Activated naive CD8-positive, alpha-beta T cell treated with anti-CD3 and anti-CD28 coated beads, Interleukin-2, amount 50 U/mL, for 24 hours (primary cell): ENCODE measurements around the gene MAP2K6.

ENCODE experiments used
- ATAC-seq: fragments of 150-1000 bp; cut with Tn5 transposase; one replicate; pipeline ENCODE4 v1.10.0; 2021
- DNase-seq: peaks from one replicate; pipeline ENCODE4 v3.0.0; 2021
- H3K27ac Mint-ChIP-seq: one replicate; pipeline ENCODE4 v1.8.0; 2021; ENCODE audit warnings: mild to moderate bottlenecking, mixed read lengths
- H3K27me3 Mint-ChIP-seq: one replicate; pipeline ENCODE4 v1.8.0; 2021; ENCODE audit warnings: mixed read lengths
- H3K36me3 Mint-ChIP-seq: one replicate; pipeline ENCODE4 v1.8.0; 2021; ENCODE audit warnings: low read depth, mixed read lengths
- H3K4me1 Mint-ChIP-seq: one replicate; pipeline ENCODE4 v1.8.0; 2021; ENCODE audit warnings: mixed read lengths
- H3K4me3 Mint-ChIP-seq: one replicate; pipeline ENCODE4 v1.8.0; 2021; ENCODE audit warnings: mild to moderate bottlenecking, moderate library complexity, mixed read lengths
- H3K9me3 Mint-ChIP-seq: one replicate; pipeline ENCODE4 v1.8.0; 2021; ENCODE audit warnings: mixed read lengths

Gene MAP2K6

GRCh38 chr17:69574257-69575197 lies 160.0 kb downstream of the MAP2K6 start:
- peaks cover 9% of the 10 kb centered on the region for H3K4me1 Mint-ChIP-seq
- ATAC-seq (no peak), DNase-seq (no peak)
- H3K4me3 Mint-ChIP-seq = no peak overlapping the region
- H3K9me3 Mint-ChIP-seq = no peaks in the 10 kb centered on the region
- no peak overlapping the region for H3K27ac Mint-ChIP-seq
- H3K27me3 Mint-ChIP-seq = no peaks in the 10 kb centered on the region
- no peaks in the 10 kb centered on the region for H3K36me3 Mint-ChIP-seq

DNA sequence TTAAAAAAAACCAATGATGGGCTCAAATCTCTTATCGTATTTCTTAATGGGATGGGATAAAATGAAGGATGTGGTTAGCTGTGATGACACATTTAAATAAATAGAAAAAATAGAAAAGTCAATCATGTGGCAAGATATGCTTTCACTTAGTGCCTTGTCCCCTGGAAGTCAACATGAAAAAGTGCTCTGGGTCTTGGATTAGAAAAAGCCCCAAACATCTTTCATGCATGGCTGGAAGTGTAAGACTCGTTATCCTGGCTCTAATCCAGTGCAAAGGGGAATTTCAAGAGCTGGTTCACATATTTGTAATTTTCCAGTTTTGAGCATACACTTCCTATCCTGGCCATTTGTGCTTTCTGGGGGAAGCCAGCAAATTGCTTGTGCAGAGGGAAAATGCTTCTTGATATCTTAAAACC lies 160.9 kb downstream of the MAP2K6 start:
- H3K36me3 Mint-ChIP-seq = no peaks in the 10 kb centered on the region
- DNase-seq (no peak), ATAC-seq (no peak)
- peaks cover 3% of the 10 kb centered on the region for H3K27me3 Mint-ChIP-seq
- H3K4me3 Mint-ChIP-seq = no peak overlapping the region
- no peak overlapping the region for H3K27ac Mint-ChIP-seq
- no peaks in the 10 kb centered on the region for H3K9me3 Mint-ChIP-seq
- H3K4me1 Mint-ChIP-seq = peaks cover 12% of the 10 kb centered on the region

DNA sequence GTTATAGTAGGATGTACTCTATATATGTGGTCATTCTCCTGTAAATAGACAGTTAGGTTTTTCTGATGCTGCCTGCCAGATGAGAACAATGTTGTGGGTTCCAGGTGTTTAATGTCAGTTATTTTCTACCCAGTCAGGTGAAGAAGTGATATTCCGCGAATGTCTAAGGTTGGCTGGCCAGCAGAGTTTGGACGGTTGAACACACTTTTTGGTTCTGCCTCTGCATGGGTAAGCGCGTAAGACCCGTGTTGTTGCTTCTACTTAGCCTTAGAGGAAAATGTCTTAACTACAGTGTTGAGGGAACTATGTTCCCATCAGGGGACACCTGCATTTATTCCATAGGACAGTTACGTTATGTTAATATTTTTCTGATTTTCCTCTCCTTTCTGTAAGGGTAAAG lies 162.6 kb downstream of the MAP2K6 start:
- DNase-seq = no peak

GRCh38 chr17:69578385-69578936 lies 164.0 kb downstream of the MAP2K6 start:
- Mint-ChIP-seq H3K4me3 (no peak overlapping the region), H3K27me3 (peaks cover 10% of the 10 kb centered on the region), H3K4me1 (peaks cover 25% of the 10 kb centered on the region), H3K27ac (no peak overlapping the region), H3K36me3 (no peaks in the 10 kb centered on the region), H3K9me3 (no peaks in the 10 kb centered on the region)
- ATAC-seq = no peak
- no peak for DNase-seq

More for the DNA sequence above, 162.6 kb downstream of the MAP2K6 start:
- peaks cover 5% of the 10 kb centered on the region for H3K27me3 Mint-ChIP-seq
- peaks cover 21% of the 10 kb centered on the region for H3K4me1 Mint-ChIP-seq
- no peaks in the 10 kb centered on the region for H3K36me3 Mint-ChIP-seq
- no peak overlapping the region for H3K4me3 Mint-ChIP-seq
- no peaks in the 10 kb centered on the region for H3K9me3 Mint-ChIP-seq
- ATAC-seq = no peak
- no peak overlapping the region for H3K27ac Mint-ChIP-seq

GRCh38 chr17:69579961-69580677 lies 165.6 kb downstream of the MAP2K6 start:
- no peaks in the 10 kb centered on the region for H3K36me3 Mint-ChIP-seq
- H3K4me3 Mint-ChIP-seq = no peak overlapping the region
- peaks cover 10% of the 10 kb centered on the region for H3K27me3 Mint-ChIP-seq
- H3K27ac Mint-ChIP-seq = no peak overlapping the region
- ATAC-seq (no peak), DNase-seq (no peak)
- H3K9me3 Mint-ChIP-seq = no peaks in the 10 kb centered on the region
- H3K4me1 Mint-ChIP-seq = peaks cover 24% of the 10 kb centered on the region

- peak; percentile 40 for DNase-seq
- H3K4me1 Mint-ChIP-seq = peaks cover 17% of the 10 kb centered on the region
- peak overlapping the region; percentile 75 for H3K4me3 Mint-ChIP-seq
- peaks cover 10% of the 10 kb centered on the region for H3K27me3 Mint-ChIP-seq
- peak overlapping the region; percentile 58 for H3K27ac Mint-ChIP-seq
- ATAC-seq = peak; percentile 75
- no peaks in the 10 kb centered on the region for H3K9me3 Mint-ChIP-seq
- no peaks in the 10 kb centered on the region for H3K36me3 Mint-ChIP-seq
Observed at GRCh38 chr17:69581061-69581961, 166.8 kb downstream of the MAP2K6 start.

DNA sequence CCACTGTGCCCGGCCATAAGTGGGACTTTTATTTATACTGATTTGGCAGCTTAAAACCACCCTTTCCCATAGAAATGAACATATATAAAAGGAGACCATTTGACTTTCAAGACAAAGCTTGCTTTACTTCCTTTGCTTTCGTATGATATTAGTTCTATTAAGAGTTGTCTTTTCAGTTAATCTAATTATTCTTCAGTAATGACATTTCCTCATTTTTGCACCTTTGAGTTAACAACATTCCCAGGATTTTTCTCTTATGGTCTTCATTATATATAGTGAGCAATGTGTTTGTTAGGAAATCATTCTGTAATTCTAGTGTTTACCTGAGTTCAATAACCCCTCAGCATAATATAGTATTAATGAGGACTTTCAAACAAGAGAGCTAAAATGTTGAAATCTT lies 173.8 kb downstream of the MAP2K6 start:
- no peak overlapping the region for H3K4me3 Mint-ChIP-seq

DNA sequence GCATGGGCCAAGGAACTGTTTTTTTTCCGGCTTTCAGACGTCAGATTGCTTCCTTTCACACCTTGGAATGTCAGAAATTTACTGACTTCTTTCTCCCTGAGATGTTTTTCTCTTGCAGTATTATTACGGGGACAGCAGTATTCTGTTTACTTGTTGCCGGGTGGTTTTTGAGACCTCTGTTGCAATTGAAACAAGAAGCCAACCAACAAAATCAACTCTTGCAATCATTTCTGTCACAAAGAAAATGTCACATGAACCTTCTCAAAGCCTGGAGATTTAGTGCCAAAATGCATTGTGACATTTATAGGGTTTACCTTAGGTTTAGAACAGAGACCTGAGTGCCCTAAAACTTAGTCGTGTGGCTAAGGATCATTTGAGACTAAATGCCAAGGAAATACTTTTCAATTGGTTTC lies 174.3 kb downstream of the MAP2K6 start:
- ATAC-seq (no peak), DNase-seq (no peak)
- H3K27me3 Mint-ChIP-seq = no peaks in the 10 kb centered on the region
- H3K9me3 Mint-ChIP-seq = no peaks in the 10 kb centered on the region
- no peaks in the 10 kb centered on the region for H3K36me3 Mint-ChIP-seq
- no peak overlapping the region for H3K27ac Mint-ChIP-seq
- no peak overlapping the region for H3K4me3 Mint-ChIP-seq
- H3K4me1 Mint-ChIP-seq = no peaks in the 10 kb centered on the region

More for the DNA sequence above, 173.8 kb downstream of the MAP2K6 start:
- H3K36me3 Mint-ChIP-seq = no peaks in the 10 kb centered on the region
- DNase-seq = no peak
- no peaks in the 10 kb centered on the region for H3K27me3 Mint-ChIP-seq
- no peak for ATAC-seq
- H3K27ac Mint-ChIP-seq = no peak overlapping the region
- no peaks in the 10 kb centered on the region for H3K4me1 Mint-ChIP-seq
- no peaks in the 10 kb centered on the region for H3K9me3 Mint-ChIP-seq

- ATAC-seq (no peak), DNase-seq (no peak)
- H3K36me3 Mint-ChIP-seq = no peaks in the 10 kb centered on the region
- H3K4me3 Mint-ChIP-seq = no peak overlapping the region
- H3K27me3 Mint-ChIP-seq = no peaks in the 10 kb centered on the region
- no peaks in the 10 kb centered on the region for H3K9me3 Mint-ChIP-seq
- H3K4me1 Mint-ChIP-seq = no peaks in the 10 kb centered on the region
- H3K27ac Mint-ChIP-seq = no peak overlapping the region
Observed at GRCh38 chr17:69590671-69591070, 176.2 kb downstream of the MAP2K6 start.

GRCh38 chr17:69592692-69593350 lies 178.3 kb downstream of the MAP2K6 start:
- ATAC-seq = no peak
- Mint-ChIP-seq H3K9me3 (no peaks in the 10 kb centered on the region), H3K36me3 (no peaks in the 10 kb centered on the region), H3K4me3 (no peak overlapping the region), H3K4me1 (no peaks in the 10 kb centered on the region), H3K27me3 (no peaks in the 10 kb centered on the region), H3K27ac (no peak overlapping the region)
- DNase-seq = no peak

DNA sequence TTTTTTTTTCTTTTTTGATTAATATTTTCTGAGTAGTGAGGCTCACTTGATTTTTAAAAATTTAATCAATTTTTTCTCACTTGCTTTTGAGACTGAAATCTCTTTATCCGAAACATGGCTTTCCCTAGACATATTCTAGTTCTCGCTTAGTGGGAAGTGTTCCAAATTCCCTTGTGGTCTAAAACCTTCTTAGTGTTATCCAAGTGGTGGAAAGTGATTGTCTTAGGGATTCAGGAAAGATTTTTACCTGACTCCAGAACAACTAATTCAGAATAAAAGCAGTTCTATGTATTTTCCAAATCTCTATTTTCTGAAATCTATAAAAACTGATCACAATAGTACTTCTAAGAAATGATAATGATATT lies 178.8 kb downstream of the MAP2K6 start:
- Mint-ChIP-seq H3K27me3 (no peaks in the 10 kb centered on the region), H3K36me3 (no peaks in the 10 kb centered on the region), H3K27ac (no peak overlapping the region), H3K9me3 (no peaks in the 10 kb centered on the region), H3K4me3 (no peak overlapping the region), H3K4me1 (no peaks in the 10 kb centered on the region)
- DNase-seq (no peak), ATAC-seq (no peak)

DNA sequence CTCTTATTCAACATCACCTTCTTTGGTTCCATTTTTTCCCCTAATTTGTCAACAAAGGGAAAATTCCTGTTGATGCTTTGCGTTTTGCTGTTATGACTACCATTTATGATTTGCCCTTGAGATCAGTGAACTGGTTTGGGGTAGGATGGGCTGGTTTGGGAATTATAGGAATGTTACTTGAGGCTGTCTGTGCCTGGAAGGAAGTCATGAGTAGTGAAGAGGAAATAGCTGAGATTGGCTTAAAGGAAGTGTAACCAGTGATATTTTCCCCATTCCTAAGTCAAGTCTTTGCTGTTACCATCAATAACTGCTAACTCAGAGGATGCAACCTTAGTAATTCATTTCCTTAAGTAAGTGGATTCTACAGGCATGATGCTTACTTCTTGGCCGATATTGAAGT lies 179.2 kb downstream of the MAP2K6 start:
- Mint-ChIP-seq H3K4me1 (no peaks in the 10 kb centered on the region), H3K36me3 (no peaks in the 10 kb centered on the region), H3K9me3 (no peaks in the 10 kb centered on the region), H3K27me3 (no peaks in the 10 kb centered on the region), H3K27ac (no peak overlapping the region), H3K4me3 (no peak overlapping the region)
- ATAC-seq (no peak), DNase-seq (no peak)

- no peaks in the 10 kb centered on the region for H3K9me3 Mint-ChIP-seq
- H3K4me1 Mint-ChIP-seq = no peaks in the 10 kb centered on the region
- H3K27me3 Mint-ChIP-seq = no peaks in the 10 kb centered on the region
- no peaks in the 10 kb centered on the region for H3K36me3 Mint-ChIP-seq
- no peak for DNase-seq
- H3K27ac Mint-ChIP-seq = no peak overlapping the region
- H3K4me3 Mint-ChIP-seq = no peak overlapping the region
- no peak for ATAC-seq
Observed at GRCh38 chr17:69594641-69595040, 180.1 kb downstream of the MAP2K6 start.

DNA sequence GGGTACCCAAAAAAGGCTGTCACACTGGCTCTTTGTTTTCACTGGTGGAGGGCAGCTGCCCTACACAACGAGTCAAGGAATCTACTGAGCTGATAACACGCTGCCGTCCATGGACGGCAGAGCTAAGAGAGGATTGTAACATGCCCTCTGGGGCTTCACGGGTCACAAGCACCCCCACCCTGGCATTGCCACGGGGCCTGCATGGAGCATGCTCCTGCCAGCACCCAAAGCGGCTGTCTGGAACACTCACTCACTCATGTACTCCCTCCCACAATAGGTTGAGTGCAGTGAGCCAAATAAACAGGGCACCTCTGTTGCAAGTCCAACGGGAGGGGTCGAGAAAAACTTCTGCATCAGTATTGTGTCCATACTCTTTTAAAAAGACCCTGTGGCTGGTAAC lies 181.6 kb downstream of the MAP2K6 start:
- Mint-ChIP-seq H3K4me1 (no peaks in the 10 kb centered on the region), H3K27me3 (no peaks in the 10 kb centered on the region), H3K27ac (no peak overlapping the region), H3K9me3 (no peaks in the 10 kb centered on the region), H3K36me3 (no peaks in the 10 kb centered on the region), H3K4me3 (no peak overlapping the region)
- ATAC-seq (no peak), DNase-seq (no peak)
